ENCODE data around the gene CRYBB1. TPM values are rescaled to one million over a fixed set of nuclear protein-coding genes. Genes with fewer than 3 reads are reported as not detected.

The CRYBB1 gene
- total RNA-seq, 1 experiment from 2014 or later = not detected

- TF ChIP-seq EZH2 (IDR thresholded peaks at IDR 0.05; ENCODE audit: low read length, unreplicated experiment) = no peak
- no peak for TF ChIP-seq EZH2phosphoT487 (IDR thresholded peaks at IDR 0.05; ENCODE audit: borderline replicate concordance, low read length)
- TF ChIP-seq CTCF (conservative IDR thresholded peaks at IDR 0.05; ENCODE audit: low read depth, low read length) = no peak
- Histone ChIP-seq H2AFZ (ENCODE audit: low read length) (no peak within 1 kb of the TSS), H3K36me3 (ENCODE audit: low read depth, low read length) (no peaks in the 10 kb centered on the region), H3F3A (ENCODE audit: low read length, unreplicated experiment) (no peaks in the 10 kb centered on the region), H3K27ac (ENCODE audit: low read length) (no peak within 1 kb of the TSS), H3K79me2 (ENCODE audit: low read length) (no peaks in the 10 kb centered on the region), H3K27me3 (ENCODE audit: low read length) (no peaks in the 10 kb centered on the region), H3K9me2 (replicated peaks; ENCODE audit: low read length) (no peaks in the 10 kb centered on the region), H3K9me3 (ENCODE audit: low read length) (no peaks in the 10 kb centered on the region), H3K4me3 (ENCODE audit: low read length) (no peak within 1 kb of the TSS), H4K20me1 (ENCODE audit: low read length) (no peaks in the 10 kb centered on the region), H3K4me1 (ENCODE audit: insufficient read depth, low read length) (no peaks in the 10 kb centered on the region), H3K4me2 (ENCODE audit: low read length) (no peak within 1 kb of the TSS), H3K9ac (ENCODE audit: low read length) (no peak within 1 kb of the TSS)
- DNase-seq (no peak), ATAC-seq (no peak)
- intact Hi-C loops (cut with micrococcal nuclease) = no loop called here
- POLR2A ChIA-PET (ENCODE audit: unreplicated experiment) = no interaction called here
- CTCF ChIA-PET = no interaction called here
- no TSS peak for BruUV-seq (replicated peaks)
Observed at GRCh38 chr22:26621663-26622062, 3.8 kb upstream of the CRYBB1 start, which contains the start of gene CRYBA4. Gene CRYBA4, plus strand, starts transcription at chr22:26621963. Its CDS starts 634 bp downstream, at chr22:26622597.

- Histone ChIP-seq H3K27ac (ENCODE audit: low read length) (no peak overlapping the region), H3K4me3 (ENCODE audit: low read length) (no peak overlapping the region), H3K27me3 (ENCODE audit: low read length) (no peaks in the 10 kb centered on the region), H3K4me2 (ENCODE audit: low read length) (no peak overlapping the region), H3K9me2 (replicated peaks; ENCODE audit: low read length) (no peaks in the 10 kb centered on the region), H2AFZ (ENCODE audit: low read length) (no peak overlapping the region), H3K79me2 (ENCODE audit: low read length) (no peaks in the 10 kb centered on the region), H3F3A (ENCODE audit: low read length, unreplicated experiment) (no peaks in the 10 kb centered on the region), H3K4me1 (ENCODE audit: insufficient read depth, low read length) (no peaks in the 10 kb centered on the region), H3K9ac (ENCODE audit: low read length) (no peak overlapping the region), H3K9me3 (ENCODE audit: low read length) (no peaks in the 10 kb centered on the region), H4K20me1 (ENCODE audit: low read length) (no peaks in the 10 kb centered on the region), H3K36me3 (ENCODE audit: low read depth, low read length) (no peaks in the 10 kb centered on the region)
- ChIA-PET POLR2A (ENCODE audit: unreplicated experiment) (no interaction called here), CTCF (no interaction called here)
- ATAC-seq (no peak), DNase-seq (no peak)
- no peak for TF ChIP-seq CTCF (conservative IDR thresholded peaks at IDR 0.05; ENCODE audit: low read depth, low read length)
- TF ChIP-seq EZH2 (IDR thresholded peaks at IDR 0.05; ENCODE audit: low read length, unreplicated experiment) = no peak
- no peak for TF ChIP-seq EZH2phosphoT487 (IDR thresholded peaks at IDR 0.05; ENCODE audit: borderline replicate concordance, low read length)
- intact Hi-C loops (cut with micrococcal nuclease) = no loop called here
- no TSS peak for BruUV-seq (replicated peaks)
Observed at GRCh38 chr22:26620197-26620596, 2.4 kb upstream of the CRYBB1 start.

GRCh38 chr22:26619510-26619909 is 1.7 kb upstream of the CRYBB1 start:
- DNase-seq (no peak), ATAC-seq (no peak)
- Histone ChIP-seq H3K4me1 (ENCODE audit: insufficient read depth, low read length) (no peaks in the 10 kb centered on the region), H3K9me3 (ENCODE audit: low read length) (no peaks in the 10 kb centered on the region), H3K27me3 (ENCODE audit: low read length) (no peaks in the 10 kb centered on the region), H4K20me1 (ENCODE audit: low read length) (no peaks in the 10 kb centered on the region), H2AFZ (ENCODE audit: low read length) (no peak overlapping the region), H3K4me2 (ENCODE audit: low read length) (no peak overlapping the region), H3K4me3 (ENCODE audit: low read length) (no peak overlapping the region), H3K79me2 (ENCODE audit: low read length) (no peaks in the 10 kb centered on the region), H3K36me3 (ENCODE audit: low read depth, low read length) (no peaks in the 10 kb centered on the region), H3K9me2 (replicated peaks; ENCODE audit: low read length) (no peaks in the 10 kb centered on the region), H3K9ac (ENCODE audit: low read length) (no peak overlapping the region), H3K27ac (ENCODE audit: low read length) (no peak overlapping the region), H3F3A (ENCODE audit: low read length, unreplicated experiment) (no peaks in the 10 kb centered on the region)
- intact Hi-C loops (cut with micrococcal nuclease) = no loop called here
- no TSS peak for BruUV-seq (replicated peaks)
- ChIA-PET POLR2A (ENCODE audit: unreplicated experiment) (no interaction called here), CTCF (no interaction called here)
- TF ChIP-seq EZH2phosphoT487 (IDR thresholded peaks at IDR 0.05; ENCODE audit: borderline replicate concordance, low read length) (no peak), EZH2 (IDR thresholded peaks at IDR 0.05; ENCODE audit: low read length, unreplicated experiment) (no peak), CTCF (conservative IDR thresholded peaks at IDR 0.05; ENCODE audit: low read depth, low read length) (no peak)

All from PC-3 (cell line).